Measurements from ENCODE around the gene SLC3A2.

GRCh38 chr11:62852523-62853188, 28.0 kb upstream of the SLC3A2 start:
- TF ChIP-seq CTCF (IDR thresholded peaks at IDR 0.05; ENCODE audit: insufficient read depth, low read depth, low read length) (no peak), EZH2 (IDR thresholded peaks at IDR 0.05; ENCODE audit: insufficient read depth, low read length) (no peak)

All from astrocyte (in vitro differentiated cells and primary cell).